ENCODE results near the gene HLF.

Gene HLF

DNA sequence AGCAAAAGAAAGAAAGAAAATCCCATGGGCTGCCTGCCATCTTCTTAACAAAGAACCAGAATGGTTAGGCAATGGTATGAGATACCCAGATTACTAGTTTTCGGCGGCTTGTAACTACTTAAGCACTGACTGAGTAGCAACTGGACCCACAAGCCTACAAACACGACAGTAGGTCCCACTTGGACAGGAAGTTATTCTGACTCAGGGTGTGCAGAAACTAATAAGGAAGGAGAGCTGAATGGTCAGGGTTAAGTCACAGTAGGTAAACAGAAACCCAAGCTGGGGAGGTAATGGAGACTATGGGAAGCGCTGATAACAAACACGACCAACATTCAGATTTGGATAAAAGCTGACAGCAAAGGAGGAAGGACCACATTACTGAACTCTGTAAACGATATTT lies 10.4 kb upstream of the HLF start:
- H3K36me3 ChIP-seq (ENCODE audit: control insufficient read depth, insufficient read depth, low read length), result no peaks in the 10 kb centered on the region
- no peaks in the 10 kb centered on the region for H3K9me3 ChIP-seq (ENCODE audit: control insufficient read depth, insufficient read depth, low read depth, low read length)
- no peak overlapping the region for H3K27ac ChIP-seq (ENCODE audit: low read depth, low read length)
- H3K4me1 ChIP-seq (ENCODE audit: control insufficient read depth, insufficient read depth, low read length), result no peaks in the 10 kb centered on the region
- no peak overlapping the region for H3K4me3 ChIP-seq (ENCODE audit: low read depth, low read length)
- no peak overlapping the region for H3K9ac ChIP-seq (ENCODE audit: low read length)
- peaks cover 8% of the 10 kb centered on the region; the same call in 1 of the 2 replicates for H3K27me3 ChIP-seq (ENCODE audit: control insufficient read depth, insufficient read depth, low read length)

DNA sequence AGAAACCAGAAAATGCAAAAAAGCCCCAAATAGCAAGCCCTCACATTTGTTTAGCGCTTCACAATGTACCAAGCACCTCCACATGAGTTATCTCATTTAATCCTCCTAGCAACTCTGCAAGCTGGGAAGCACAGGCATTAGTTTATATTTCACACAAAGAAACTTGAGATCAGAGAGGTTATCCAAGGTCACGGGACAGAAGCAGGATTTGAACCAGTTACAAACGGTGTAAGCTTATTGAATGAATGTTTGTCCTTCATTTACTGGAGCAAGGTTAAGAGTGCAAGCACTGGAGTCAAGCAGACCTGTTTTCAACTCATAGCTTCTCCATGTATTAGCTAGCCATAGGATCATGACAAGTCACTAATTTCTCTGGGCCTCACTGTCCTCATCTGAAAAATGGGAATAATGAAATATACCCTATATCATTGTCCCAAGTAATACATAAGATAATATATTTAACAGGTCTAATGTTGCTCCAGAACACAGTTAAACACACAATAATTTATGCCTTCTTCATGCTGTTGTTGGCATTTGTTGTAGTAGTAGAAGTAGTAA lies 6.1 kb upstream of the HLF start:
- Histone ChIP-seq H3K27ac (ENCODE audit: low read depth, low read length) (no peak overlapping the region), H3K27me3 (ENCODE audit: control insufficient read depth, insufficient read depth, low read length) (peaks cover 45% of the 10 kb centered on the region), H3K9me3 (ENCODE audit: control insufficient read depth, insufficient read depth, low read depth, low read length) (0 out of 2 replicates have a peak, but pooled peaks cover 4% of the 10 kb centered on the region)

DNA sequence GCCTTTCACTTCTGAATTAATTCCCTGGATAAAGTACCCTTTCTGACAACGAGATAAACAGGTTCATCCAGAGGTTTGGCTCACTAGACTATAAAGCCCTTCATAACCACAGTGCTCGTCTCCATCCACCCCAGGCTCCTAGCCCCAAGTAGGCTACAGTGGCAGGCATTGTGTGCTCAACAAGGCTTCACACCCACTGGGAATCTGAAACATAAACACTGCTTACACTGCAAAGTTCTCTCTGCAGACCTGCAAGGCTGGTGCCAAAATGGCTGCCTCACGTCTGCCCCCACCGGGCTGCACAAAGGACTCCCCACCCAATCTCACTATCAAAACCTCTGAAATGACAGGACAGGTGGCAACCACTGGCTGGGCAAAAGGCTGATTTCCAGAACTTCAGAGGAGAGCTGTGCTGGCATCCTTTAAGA lies 5.1 kb upstream of the HLF start:
- peaks cover 55% of the 10 kb centered on the region for H3K27me3 ChIP-seq (ENCODE audit: control insufficient read depth, insufficient read depth, low read length)
- H3K4me3 ChIP-seq (ENCODE audit: low read depth, low read length), result no peak overlapping the region
- H3K9me3 ChIP-seq (ENCODE audit: control insufficient read depth, insufficient read depth, low read depth, low read length), result 0 out of 2 replicates have a peak, but pooled peaks cover 4% of the 10 kb centered on the region
- no peak overlapping the region for H3K9ac ChIP-seq (ENCODE audit: low read length)
- H3K27ac ChIP-seq (ENCODE audit: low read depth, low read length), result no peak overlapping the region
- peaks cover 10% of the 10 kb centered on the region for H3K4me1 ChIP-seq (ENCODE audit: control insufficient read depth, insufficient read depth, low read length)
- H3K36me3 ChIP-seq (ENCODE audit: control insufficient read depth, insufficient read depth, low read length), result no peaks in the 10 kb centered on the region

More for the DNA sequence above, 6.1 kb upstream of the HLF start:
- H3K4me1 ChIP-seq (ENCODE audit: control insufficient read depth, insufficient read depth, low read length), result peaks cover 2% of the 10 kb centered on the region
- no peaks in the 10 kb centered on the region for H3K36me3 ChIP-seq (ENCODE audit: control insufficient read depth, insufficient read depth, low read length)
- no peak overlapping the region for H3K9ac ChIP-seq (ENCODE audit: low read length)
- H3K4me3 ChIP-seq (ENCODE audit: low read depth, low read length), result no peak overlapping the region

DNA sequence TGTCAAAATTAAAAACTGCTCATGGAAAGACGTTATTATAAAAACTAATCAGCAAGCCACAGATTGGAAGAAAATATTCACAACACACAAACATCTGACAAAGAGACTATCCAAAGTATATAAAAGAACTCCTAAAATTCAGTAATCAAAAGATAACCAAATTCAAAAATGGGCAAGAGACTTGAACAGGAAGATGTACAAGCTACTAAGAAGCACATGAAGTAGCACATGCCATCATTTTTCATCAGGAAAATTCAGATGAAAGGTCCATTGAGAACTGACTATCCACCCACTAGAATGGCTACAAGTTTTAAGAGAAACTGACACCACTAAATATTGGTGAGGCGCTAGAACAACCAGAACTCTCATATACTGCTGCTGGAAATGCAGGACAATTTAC lies 3.4 kb upstream of the HLF start:
- Histone ChIP-seq H3K9ac (ENCODE audit: low read length) (no peak overlapping the region), H3K27me3 (ENCODE audit: control insufficient read depth, insufficient read depth, low read length) (peaks cover 72% of the 10 kb centered on the region)

DNA sequence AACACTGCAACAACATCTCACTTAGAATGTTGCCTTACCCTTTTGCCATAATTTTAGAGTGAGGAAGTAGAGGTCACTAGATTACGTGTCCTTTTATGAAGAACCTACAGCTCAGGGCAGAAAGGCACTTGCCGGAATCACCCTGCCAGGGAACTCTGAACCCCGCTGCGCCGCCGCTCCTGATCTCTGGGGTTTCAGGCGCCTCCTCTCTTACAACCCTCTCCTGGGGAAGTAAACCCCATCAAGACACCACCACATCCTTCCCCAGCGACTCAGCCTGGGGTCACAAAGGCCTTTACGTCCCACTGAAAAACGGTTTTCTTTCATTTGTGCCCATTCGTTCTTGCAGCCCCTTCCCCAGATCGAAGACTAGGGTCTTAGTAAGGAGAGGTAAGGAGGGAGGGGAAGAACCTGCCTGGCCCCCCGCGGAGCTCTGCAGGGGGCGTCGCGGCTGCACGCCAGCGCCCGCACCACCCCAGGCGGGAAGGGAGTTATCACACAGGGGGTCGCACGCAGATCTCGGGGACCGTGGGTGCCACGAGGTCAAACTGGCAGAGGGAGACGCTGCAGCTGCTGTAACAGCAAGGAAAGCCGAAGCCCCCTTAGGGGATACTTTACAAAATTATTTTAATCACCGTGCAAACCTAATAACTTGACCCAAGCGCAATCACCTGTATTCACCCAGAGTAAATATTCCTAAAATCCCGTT lies 1.0 kb upstream of the HLF start:
- Histone ChIP-seq H3K9ac (ENCODE audit: low read length) (no peak overlapping the region), H3K9me3 (ENCODE audit: control insufficient read depth, insufficient read depth, low read depth, low read length) (0 out of 2 replicates have a peak, but pooled peaks cover 4% of the 10 kb centered on the region), H3K27me3 (ENCODE audit: control insufficient read depth, insufficient read depth, low read length) (peaks cover 89% of the 10 kb centered on the region), H3K27ac (ENCODE audit: low read depth, low read length) (no peak overlapping the region), H3K4me3 (ENCODE audit: low read depth, low read length) (peak overlapping the region; percentile 50), H3K4me1 (ENCODE audit: control insufficient read depth, insufficient read depth, low read length) (peaks cover 12% of the 10 kb centered on the region), H3K36me3 (ENCODE audit: control insufficient read depth, insufficient read depth, low read length) (no peaks in the 10 kb centered on the region)

More for the DNA sequence above, 3.4 kb upstream of the HLF start:
- Histone ChIP-seq H3K9me3 (ENCODE audit: control insufficient read depth, insufficient read depth, low read depth, low read length) (0 out of 2 replicates have a peak, but pooled peaks cover 4% of the 10 kb centered on the region), H3K36me3 (ENCODE audit: control insufficient read depth, insufficient read depth, low read length) (no peaks in the 10 kb centered on the region), H3K27ac (ENCODE audit: low read depth, low read length) (no peak overlapping the region), H3K4me1 (ENCODE audit: control insufficient read depth, insufficient read depth, low read length) (peaks cover 12% of the 10 kb centered on the region), H3K4me3 (ENCODE audit: low read depth, low read length) (no peak overlapping the region)

DNA sequence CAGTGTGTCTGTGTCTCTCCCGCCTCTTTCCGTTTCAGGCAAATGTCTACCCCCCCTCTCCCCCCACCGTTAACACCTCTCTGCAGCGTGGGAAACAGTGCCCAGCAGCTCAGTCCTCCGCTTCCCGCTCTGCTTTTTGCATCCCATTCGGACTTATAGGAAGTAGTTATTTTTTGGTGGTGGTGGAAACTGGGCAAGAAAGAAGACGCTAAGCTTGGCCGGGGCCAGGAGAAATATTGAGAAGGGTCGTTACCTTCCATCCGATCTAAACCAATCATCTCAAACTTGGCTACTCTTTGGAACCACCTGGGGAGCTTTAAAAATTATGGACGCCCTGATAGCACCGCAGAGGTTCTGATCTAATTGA lies 499 bp upstream of the HLF start:
- H3K9ac ChIP-seq (ENCODE audit: low read length), result no peak overlapping the region
- peaks cover 12% of the 10 kb centered on the region for H3K4me1 ChIP-seq (ENCODE audit: control insufficient read depth, insufficient read depth, low read length)
- H3K4me3 ChIP-seq (ENCODE audit: low read depth, low read length), result peak overlapping the region; percentile 50
- no peak overlapping the region for H3K27ac ChIP-seq (ENCODE audit: low read depth, low read length)
- 0 out of 2 replicates have a peak, but pooled peaks cover 4% of the 10 kb centered on the region for H3K9me3 ChIP-seq (ENCODE audit: control insufficient read depth, insufficient read depth, low read depth, low read length)
- no peaks in the 10 kb centered on the region for H3K36me3 ChIP-seq (ENCODE audit: control insufficient read depth, insufficient read depth, low read length)
- H3K27me3 ChIP-seq (ENCODE audit: control insufficient read depth, insufficient read depth, low read length), result peaks cover 94% of the 10 kb centered on the region

DNA sequence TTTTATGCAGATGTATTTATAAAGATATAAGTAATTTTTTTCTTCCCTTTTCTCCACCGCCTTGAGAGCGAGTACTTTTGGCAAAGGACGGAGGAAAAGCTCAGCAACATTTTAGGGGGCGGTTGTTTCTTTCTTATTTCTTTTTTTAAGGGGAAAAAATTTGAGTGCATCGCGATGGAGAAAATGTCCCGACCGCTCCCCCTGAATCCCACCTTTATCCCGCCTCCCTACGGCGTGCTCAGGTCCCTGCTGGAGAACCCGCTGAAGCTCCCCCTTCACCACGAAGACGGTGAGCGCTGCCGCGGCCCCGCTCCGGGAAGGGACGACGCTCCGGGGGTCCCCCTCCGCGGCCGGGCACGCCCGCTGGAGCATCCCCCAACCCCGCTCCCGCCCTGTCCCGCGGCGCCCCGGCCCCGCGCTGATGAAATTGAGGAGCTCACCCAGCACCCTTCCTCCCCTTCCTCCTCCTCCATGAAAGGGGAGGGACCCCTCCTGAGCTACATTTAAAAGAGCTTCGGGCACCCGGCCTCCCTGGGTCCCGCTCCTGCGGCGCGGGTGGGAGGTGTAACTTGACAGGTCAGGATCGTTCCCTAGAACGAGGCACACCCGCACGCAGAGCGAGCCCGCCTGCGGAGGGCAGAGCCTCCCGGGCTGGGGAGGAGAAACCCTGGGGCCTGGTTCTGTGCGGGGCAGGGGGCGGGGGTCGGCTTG lies 706 bp downstream of the HLF start:
- 0 out of 2 replicates have a peak, but pooled peaks cover 4% of the 10 kb centered on the region for H3K9me3 ChIP-seq (ENCODE audit: control insufficient read depth, insufficient read depth, low read depth, low read length)
- H3K9ac ChIP-seq (ENCODE audit: low read length), result no peak overlapping the region
- H3K27ac ChIP-seq (ENCODE audit: low read depth, low read length), result no peak overlapping the region
- peak overlapping the region; percentile 56 for H3K4me3 ChIP-seq (ENCODE audit: low read depth, low read length)
- peaks cover 86% of the 10 kb centered on the region for H3K27me3 ChIP-seq (ENCODE audit: control insufficient read depth, insufficient read depth, low read length)
- H3K36me3 ChIP-seq (ENCODE audit: control insufficient read depth, insufficient read depth, low read length), result no peaks in the 10 kb centered on the region
- peaks cover 12% of the 10 kb centered on the region for H3K4me1 ChIP-seq (ENCODE audit: control insufficient read depth, insufficient read depth, low read length)

DNA sequence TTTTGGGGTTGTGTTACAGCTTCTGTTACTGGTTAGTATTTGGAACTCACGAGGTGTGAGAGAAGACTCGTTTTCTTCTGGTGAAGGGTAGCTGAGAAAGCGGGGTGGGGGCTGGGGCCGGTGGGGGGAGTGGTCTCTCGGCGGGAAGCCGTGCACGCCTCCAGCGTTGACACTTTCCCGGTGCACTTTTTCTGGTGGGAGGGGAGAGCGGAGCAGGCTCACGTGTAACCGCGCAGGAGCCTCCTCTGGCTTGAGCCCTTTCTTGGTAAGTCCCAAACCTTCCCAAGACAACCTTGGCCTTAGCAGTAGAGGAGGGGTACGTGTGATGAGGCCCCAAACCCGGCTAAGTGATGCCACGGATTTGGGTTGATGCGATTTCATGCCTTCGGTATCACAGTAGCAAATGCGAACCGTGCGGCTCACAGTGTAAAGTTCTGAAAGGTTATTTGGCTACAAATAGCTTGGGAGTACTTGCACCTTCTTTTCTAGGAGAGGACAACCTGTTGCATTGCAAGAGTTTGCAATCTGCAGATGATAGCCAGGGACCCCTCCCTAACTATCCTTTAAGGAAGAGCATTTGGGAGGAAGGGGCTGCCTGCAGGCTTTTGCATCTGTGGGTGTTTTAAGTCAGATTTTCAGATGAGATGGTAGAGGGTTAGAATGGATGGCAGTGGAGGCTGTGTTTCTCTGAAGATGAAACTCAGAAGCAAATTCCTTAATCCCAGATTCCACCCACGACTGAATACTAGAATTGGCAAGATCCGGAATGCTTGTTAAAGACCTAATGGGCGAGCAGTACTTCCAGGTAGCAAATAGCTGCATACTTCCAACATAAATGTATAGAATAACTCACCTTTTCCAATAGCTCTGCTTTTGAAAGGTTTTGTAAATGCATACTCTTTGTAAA lies 1.5 kb downstream of the HLF start:
- H3K4me1 ChIP-seq (ENCODE audit: control insufficient read depth, insufficient read depth, low read length), result peaks cover 12% of the 10 kb centered on the region
- peaks cover 83% of the 10 kb centered on the region for H3K27me3 ChIP-seq (ENCODE audit: control insufficient read depth, insufficient read depth, low read length)
- no peak overlapping the region for H3K27ac ChIP-seq (ENCODE audit: low read depth, low read length)
- peak overlapping the region; percentile 56 for H3K4me3 ChIP-seq (ENCODE audit: low read depth, low read length)
- no peaks in the 10 kb centered on the region for H3K36me3 ChIP-seq (ENCODE audit: control insufficient read depth, insufficient read depth, low read length)
- 0 out of 2 replicates have a peak, but pooled peaks cover 3% of the 10 kb centered on the region for H3K9me3 ChIP-seq (ENCODE audit: control insufficient read depth, insufficient read depth, low read depth, low read length)
- H3K9ac ChIP-seq (ENCODE audit: low read length), result no peak overlapping the region

DNA sequence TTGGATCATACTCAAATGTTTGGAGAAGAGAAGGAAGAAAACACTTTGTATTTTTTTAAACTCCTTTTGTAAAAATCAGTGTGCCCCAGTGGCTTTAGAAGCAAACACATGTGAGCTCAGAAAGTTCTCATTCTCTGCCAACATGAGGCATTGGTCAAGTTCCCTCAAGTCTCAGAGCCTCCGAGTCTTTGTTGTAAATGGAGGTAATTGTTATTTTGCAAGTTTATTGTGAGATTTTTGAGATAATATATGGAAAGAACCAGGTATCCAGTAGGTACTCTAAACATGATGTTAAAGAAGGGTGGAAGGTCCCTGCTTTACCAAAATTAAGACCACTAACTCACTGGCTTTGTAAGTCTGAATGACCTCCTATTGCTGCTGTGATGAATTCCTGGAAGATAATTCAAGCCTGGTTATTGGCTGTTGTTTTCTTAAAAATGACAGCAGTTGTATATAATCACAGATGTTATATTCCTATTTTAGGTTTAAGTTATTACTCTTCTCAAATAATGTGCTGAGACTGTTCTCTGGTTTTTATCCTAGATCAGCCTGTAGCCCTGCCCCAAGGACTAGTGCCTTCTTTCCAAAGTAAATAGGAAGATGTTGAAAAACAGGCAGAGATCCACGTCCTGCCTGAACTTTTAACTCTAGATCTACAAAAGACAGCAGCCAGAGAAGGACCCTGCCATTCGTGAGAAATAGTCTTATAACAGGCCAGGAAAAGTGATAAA lies 2.4 kb downstream of the HLF start:
- H3K4me1 ChIP-seq (ENCODE audit: control insufficient read depth, insufficient read depth, low read length), result peaks cover 12% of the 10 kb centered on the region
- H3K9me3 ChIP-seq (ENCODE audit: control insufficient read depth, insufficient read depth, low read depth, low read length), result no peaks in the 10 kb centered on the region
- no peaks in the 10 kb centered on the region for H3K36me3 ChIP-seq (ENCODE audit: control insufficient read depth, insufficient read depth, low read length)
- peaks cover 75% of the 10 kb centered on the region for H3K27me3 ChIP-seq (ENCODE audit: control insufficient read depth, insufficient read depth, low read length)
- no peak overlapping the region for H3K27ac ChIP-seq (ENCODE audit: low read depth, low read length)
- H3K4me3 ChIP-seq (ENCODE audit: low read depth, low read length), result no peak overlapping the region
- no peak overlapping the region for H3K9ac ChIP-seq (ENCODE audit: low read length)
